H1 (cell line): ENCODE measurements around the gene RNF10. TPM values are rescaled to one million over a fixed set of nuclear protein-coding genes. Genes with fewer than 3 reads are reported as not detected.

Source experiments
- CTCF ChIA-PET: fragments of 300-600 bp; sonication (Branson Sonifier 250); formaldehyde crosslinking; loops from one replicate; lab custom pipeline; 2021; ENCODE audit not compliant: partially characterized antibody; lab: Charles Lee
- POLR2A ChIA-PET: fragments of 300-600 bp; sonication (Branson Sonifier 250); formaldehyde crosslinking; loops from one replicate; lab custom pipeline; 2021; ENCODE audit warnings: inconsistent platforms; ENCODE audit not compliant: partially characterized antibody; lab: Charles Lee
- DNase-seq, 2 experiments: peaks; one replicate each; pipeline versions ENCODE4 v3.0.0 to v3.0.0-alpha.2; 2010 to 2022; ENCODE audit warnings: low spot score in 2 of 2, low read depth in 1 of 2, mixed read lengths in 1 of 2
- FAIRE-seq: peaks from 2 replicates; lab custom pipeline; 2011; peaks lifted over from hg19 to GRCh38; lab: Jason Lieb, UNC
- H2AFZ ChIP-seq: 2 replicates; pipeline ENCODE4 v1.8.1; 2012; ENCODE audit warnings: low read length, inconsistent platforms
- H2AK5ac ChIP-seq: 2 replicates; pipeline ENCODE4 v1.6.1; 2013; ENCODE audit warnings: low read depth, low read length
- H2BK120ac ChIP-seq: replicated peaks from 2 replicates; pipeline ENCODE3; 2013; ENCODE audit warnings: low read depth, low read length, inconsistent platforms
- H2BK12ac ChIP-seq: 2 replicates; pipeline ENCODE4 v1.6.1; 2013; ENCODE audit warnings: low read depth, low read length
- H2BK15ac ChIP-seq: 2 replicates; pipeline ENCODE4 v1.6.1; 2013; ENCODE audit warnings: low read length
- H2BK20ac ChIP-seq: 2 replicates; pipeline ENCODE4 v1.6.1; 2013; ENCODE audit warnings: low read length
- H2BK5ac ChIP-seq: 2 replicates; pipeline ENCODE4 v1.6.1; 2013; ENCODE audit warnings: low read depth, low read length
- H3K14ac ChIP-seq: 2 replicates; pipeline ENCODE4 v1.6.1; 2013; ENCODE audit warnings: inconsistent platforms; ENCODE audit not compliant: insufficient read length
- H3K18ac ChIP-seq: 2 replicates; pipeline ENCODE4 v1.6.1; 2013; ENCODE audit warnings: low read length; ENCODE audit errors: extremely low read depth
- H3K23ac ChIP-seq: 2 replicates; pipeline ENCODE4 v1.6.1; 2013; ENCODE audit warnings: inconsistent platforms; ENCODE audit not compliant: insufficient read length
- H3K23me2 ChIP-seq: 2 replicates; pipeline ENCODE4 v1.6.1; 2013; ENCODE audit warnings: low read depth, low read length
- H3K27ac ChIP-seq: 2 replicates; pipeline ENCODE4 v1.6.1; 2011; ENCODE audit warnings: low read depth, low read length, inconsistent platforms
- H3K27me3 ChIP-seq, 4 experiments: replicated peaks in 1 of 4; 1 replicate in 1 of 4; 2 replicates in 3 of 4; pipeline versions ENCODE4 v1.6.1 to v1.8.1; 2011 to 2013; ENCODE audit warnings: low read length in 3 of 4, mild to moderate bottlenecking in 3 of 4, inconsistent platforms in 2 of 4, mixed read lengths in 2 of 4, moderate library complexity in 1 of 4; ENCODE audit not compliant: control insufficient read depth in 3 of 4, insufficient read depth in 3 of 4; ENCODE audit errors: extremely low read depth in 1 of 4
- H3K36me3 ChIP-seq, 4 experiments: 2 replicates each; pipeline versions ENCODE4 v1.6.1 to v1.8.1; 2011 to 2013; ENCODE audit warnings: mild to moderate bottlenecking in 4 of 4, low read length in 3 of 4, moderate library complexity in 2 of 4, control low read depth in 1 of 4, inconsistent platforms in 1 of 4; ENCODE audit not compliant: insufficient read depth in 4 of 4, control insufficient read depth in 2 of 4
- H3K4ac ChIP-seq: replicated peaks from 2 replicates; pipeline ENCODE3; 2013; ENCODE audit warnings: low read length, low read depth, mixed read lengths, inconsistent platforms; ENCODE audit not compliant: insufficient read length
- H3K4me1 ChIP-seq, 4 experiments: replicated peaks in 1 of 4; 1 replicate in 1 of 4; 2 replicates in 3 of 4; pipeline versions ENCODE4 v1.6.1 to v1.8.1; 2011 to 2013; ENCODE audit warnings: low read length in 3 of 4, inconsistent platforms in 2 of 4, mixed read lengths in 1 of 4; ENCODE audit not compliant: insufficient read depth in 4 of 4, control insufficient read depth in 3 of 4
- H3K4me2 ChIP-seq, 2 experiments: 2 replicates each; pipeline versions ENCODE4 v1.6.1 to v1.8.1; 2011 to 2013; ENCODE audit warnings: low read depth in 2 of 2, low read length in 2 of 2, control low read depth in 1 of 2, inconsistent platforms in 1 of 2, mild to moderate bottlenecking in 1 of 2; ENCODE audit not compliant: insufficient read depth in 1 of 2
- H3K4me3 ChIP-seq, 4 experiments: fragments of 200-600, 300-600 bp in 1 of 4; sonication (generic), shearing (Covaris generic), sonication (Bioruptor Twin) in 1 of 4; 2 replicates each; pipeline versions ENCODE4 v1.5.1 to v1.8.1; 2011 to 2016; ENCODE audit warnings: low read length in 4 of 4, low read depth in 3 of 4, control low read depth in 2 of 4, inconsistent platforms in 2 of 4, mild to moderate bottlenecking in 2 of 4, mixed read lengths in 1 of 4, moderate library complexity in 1 of 4; ENCODE audit not compliant: insufficient read depth in 2 of 4; ENCODE audit errors: extremely low read depth in 1 of 4
- H3K56ac ChIP-seq: replicated peaks from 2 replicates; pipeline ENCODE3; 2013; ENCODE audit warnings: low read depth, mild to moderate bottlenecking, mixed read lengths, low read length, inconsistent platforms; ENCODE audit not compliant: insufficient read length
- H3K79me1 ChIP-seq: 2 replicates; pipeline ENCODE4 v1.6.1; 2013; ENCODE audit warnings: low read depth, low read length, control low read depth
- H3K79me2 ChIP-seq, 2 experiments: 2 replicates each; pipeline versions ENCODE4 v1.6.1 to v1.8.1; 2012 to 2013; ENCODE audit warnings: low read length in 2 of 2, mild to moderate bottlenecking in 2 of 2, inconsistent platforms in 1 of 2; ENCODE audit not compliant: insufficient read depth in 2 of 2, control insufficient read depth in 1 of 2
- H3K9ac ChIP-seq, 4 experiments: replicated peaks in 1 of 4; 1 replicate in 1 of 4; 2 replicates in 3 of 4; pipeline versions ENCODE4 v1.6.1 to v1.8.1; 2011 to 2013; ENCODE audit warnings: low read depth in 3 of 4, low read length in 3 of 4, control low read depth in 2 of 4, mild to moderate bottlenecking in 2 of 4, moderate library complexity in 2 of 4, inconsistent platforms in 1 of 4; ENCODE audit errors: extremely low read depth in 1 of 4
- H3K9me3 ChIP-seq, 2 experiments: 2 replicates each; pipeline versions ENCODE4 v1.6.1 to v1.8.1; 2012 to 2013; ENCODE audit warnings: mild to moderate bottlenecking in 2 of 2, moderate library complexity in 2 of 2, control low read depth in 1 of 2, inconsistent platforms in 1 of 2, low read depth in 1 of 2, low read length in 1 of 2, mixed read lengths in 1 of 2; ENCODE audit not compliant: insufficient read depth in 2 of 2
- H4K20me1 ChIP-seq, 2 experiments: replicated peaks in 1 of 2; 2 replicates each; pipeline versions ENCODE3 to v1.8.1; 2011 to 2013; ENCODE audit warnings: inconsistent platforms in 2 of 2, low read length in 2 of 2, mild to moderate bottlenecking in 1 of 2; ENCODE audit not compliant: insufficient read depth in 2 of 2, control insufficient read depth in 1 of 2
- H4K5ac ChIP-seq: 2 replicates; pipeline ENCODE4 v1.6.1; 2013; ENCODE audit warnings: low read length, low read depth, mixed read lengths, inconsistent platforms; ENCODE audit not compliant: insufficient read length
- H4K8ac ChIP-seq: 2 replicates; pipeline ENCODE4 v1.8.0; 2013; ENCODE audit warnings: mild to moderate bottlenecking, moderate library complexity, low read length, inconsistent platforms; ENCODE audit not compliant: insufficient read depth; ENCODE audit errors: extremely low read depth
- H4K91ac ChIP-seq: replicated peaks from 2 replicates; pipeline ENCODE3; 2013; ENCODE audit warnings: low read length, mixed read lengths, inconsistent platforms; ENCODE audit not compliant: insufficient read length
- CEBPB ChIP-seq: IDR thresholded peaks from 2 replicates; pipeline ENCODE4 v1.6.1; 2012; ENCODE audit warnings: low read depth, low read length
- KDM1A ChIP-seq: fragments of 200-600, 300-600 bp; sonication (generic); IDR thresholded peaks from 2 replicates; pipeline ENCODE4 v1.7.1; 2016; ENCODE audit warnings: mild to moderate bottlenecking, low read length, borderline replicate concordance
- WGBS, 2 experiments: shearing (Covaris generic) in 1 of 2; methylation state at CpG; one replicate each; pipeline versions ENCODE4 v1.1.6 to v1.1.7; 2013 to 2015; ENCODE audit warnings: low lambda C conversion rate in 2 of 2, mixed read lengths in 2 of 2, inconsistent platforms in 1 of 2, low coverage in 1 of 2, missing lambda C conversion rate in 1 of 2; ENCODE audit not compliant: insufficient replicate concordance in 2 of 2, insufficient coverage in 1 of 2, insufficient read length in 1 of 2; ENCODE audit errors: extremely low coverage in 1 of 2, missing lambda C conversion rate in 1 of 2; 5-methylcytosine and 5-hydroxymethylcytosine counted together
- polyA plus RNA-seq, 7 experiments: library from polyadenylated mRNA; depleted of rRNA in 3 of 7; stranded (reverse) in 5 of 7; unstranded in 2 of 7; fragments of >200 nt in 5 of 7; fragments of 200-250 nt in 2 of 7; gene quantifications; 1 replicate in 5 of 7; 2 replicates in 1 of 7; 4 replicates in 1 of 7; pipeline versions ENCODE4 v1.2.1 to v1.2.3, GENCODE V29; 2011 to 2013; ENCODE audit warnings: missing spikeins in 2 of 7, mixed read lengths in 2 of 7
- total RNA-seq: library from RNA; stranded (reverse); fragmentation: NEBNext Ultra II Directional; extraction: Animal tissue kit (Norgen Biotek cat#: 25700); gene quantifications from 2 replicates; pipeline ENCODE4 v1.2.1, GENCODE V29; 2021
- TF ChIP-seq, protein P1 (sequence below): IDR thresholded peaks from 2 replicates; pipeline ENCODE4 v1.6.1; 2012; ENCODE audit warnings: inconsistent platforms
- TF ChIP-seq, protein P2 (sequence below), 3 experiments: IDR thresholded peaks; 1 replicate in 2 of 3; 2 replicates in 1 of 3; pipeline versions ENCODE4 v1.5.1 to v1.6.1; 2011; ENCODE audit warnings: low read length in 3 of 3, mild to moderate bottlenecking in 3 of 3, inconsistent platforms in 2 of 3, low read depth in 1 of 3, moderate library complexity in 1 of 3; ENCODE audit not compliant: insufficient read depth in 1 of 3; ENCODE audit errors: control extremely low read depth in 1 of 3

RNF10 gene
- total and polyA plus RNA-seq, 2 of the 8 experiments (the other 6 are each of a cell fraction or from before 2014, with no cell fraction given) = 71.6 to 171 TPM

DNA sequence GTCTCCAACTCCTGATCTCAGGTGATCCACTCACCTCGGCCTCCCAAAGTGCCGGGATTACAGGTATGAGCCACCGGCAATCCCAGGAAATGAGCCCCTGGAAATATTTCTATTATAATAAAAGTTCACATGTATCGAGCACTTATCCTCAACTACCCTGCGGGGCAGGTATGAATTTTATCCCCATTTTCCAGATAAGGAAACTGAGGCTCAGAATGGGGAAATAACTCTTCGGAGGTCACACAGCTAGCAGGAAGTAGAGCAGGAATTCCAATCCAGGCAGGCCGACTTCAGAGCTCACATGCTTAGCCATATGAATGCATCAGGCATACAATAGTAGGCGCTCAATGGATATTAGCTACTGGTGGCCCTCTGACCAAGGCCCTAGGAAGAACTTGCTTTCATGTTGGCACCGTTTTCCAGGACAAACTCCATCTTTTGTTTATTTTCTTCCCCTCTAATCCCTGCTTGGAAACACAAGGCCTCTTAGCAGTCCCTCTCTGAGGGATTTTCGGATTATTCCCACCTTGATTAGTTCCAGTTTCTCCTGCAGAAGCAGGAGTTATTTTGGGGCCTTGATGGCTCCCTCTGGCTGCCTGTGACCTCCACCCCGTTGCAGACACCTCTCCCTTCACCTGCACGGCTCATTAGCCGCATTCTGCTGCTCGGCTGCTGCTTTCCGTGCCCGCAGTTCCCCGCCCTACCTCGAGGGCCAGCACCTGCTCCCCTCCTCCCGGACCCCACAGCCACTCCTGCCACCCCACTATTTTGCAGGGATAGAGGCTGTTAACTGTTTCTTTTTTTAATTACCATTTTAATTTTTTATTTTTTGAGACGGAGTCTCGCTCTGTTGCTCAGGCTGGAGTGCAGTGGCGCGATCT is 65.8 kb downstream of the RNF10 start:
- Histone ChIP-seq H4K91ac (no peak overlapping the region), H3K14ac (no peak overlapping the region), H3K23ac (no peak overlapping the region), H2BK20ac (no peak overlapping the region), H2BK5ac (no peak overlapping the region), H3K9me3 (no peaks in the 10 kb centered on the region), H3K4me1 (peaks cover 0 to 5% (median 2%) of the 10 kb centered on the region in 4 experiments; a peak in 6 of 7 replicates), H2BK15ac (no peak overlapping the region), H4K20me1 (no peaks in the 10 kb centered on the region), H2AFZ (0 out of 2 replicates have a peak overlapping the region, but pooled peaks have one; percentile 63), H3K9ac (no peak overlapping the region), H2BK12ac (no peak overlapping the region), H3K27ac (no peak overlapping the region), H3K79me2 (no peaks in the 10 kb centered on the region), H2BK120ac (no peak overlapping the region), H3K36me3 (no peaks in the 10 kb centered on the region), H3K4me2 (no peak overlapping the region), H3K4ac (no peak overlapping the region), H3K56ac (no peak overlapping the region), H3K18ac (no peak overlapping the region), H4K8ac (no peak overlapping the region), H3K27me3 (no peaks in the 10 kb centered on the region), H3K23me2 (peaks cover 3% of the 10 kb centered on the region; the same call in 1 of the 2 replicates), H2AK5ac (no peak overlapping the region), H3K4me3 (no peak overlapping the region), H3K79me1 (no peaks in the 10 kb centered on the region), H4K5ac (no peak overlapping the region)
- TF ChIP-seq, protein P1, sequence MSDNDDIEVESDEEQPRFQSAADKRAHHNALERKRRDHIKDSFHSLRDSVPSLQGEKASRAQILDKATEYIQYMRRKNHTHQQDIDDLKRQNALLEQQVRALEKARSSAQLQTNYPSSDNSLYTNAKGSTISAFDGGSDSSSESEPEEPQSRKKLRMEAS = peak; percentile 28; the same call in 1 of the 2 replicates
- TF ChIP-seq, protein P2, sequence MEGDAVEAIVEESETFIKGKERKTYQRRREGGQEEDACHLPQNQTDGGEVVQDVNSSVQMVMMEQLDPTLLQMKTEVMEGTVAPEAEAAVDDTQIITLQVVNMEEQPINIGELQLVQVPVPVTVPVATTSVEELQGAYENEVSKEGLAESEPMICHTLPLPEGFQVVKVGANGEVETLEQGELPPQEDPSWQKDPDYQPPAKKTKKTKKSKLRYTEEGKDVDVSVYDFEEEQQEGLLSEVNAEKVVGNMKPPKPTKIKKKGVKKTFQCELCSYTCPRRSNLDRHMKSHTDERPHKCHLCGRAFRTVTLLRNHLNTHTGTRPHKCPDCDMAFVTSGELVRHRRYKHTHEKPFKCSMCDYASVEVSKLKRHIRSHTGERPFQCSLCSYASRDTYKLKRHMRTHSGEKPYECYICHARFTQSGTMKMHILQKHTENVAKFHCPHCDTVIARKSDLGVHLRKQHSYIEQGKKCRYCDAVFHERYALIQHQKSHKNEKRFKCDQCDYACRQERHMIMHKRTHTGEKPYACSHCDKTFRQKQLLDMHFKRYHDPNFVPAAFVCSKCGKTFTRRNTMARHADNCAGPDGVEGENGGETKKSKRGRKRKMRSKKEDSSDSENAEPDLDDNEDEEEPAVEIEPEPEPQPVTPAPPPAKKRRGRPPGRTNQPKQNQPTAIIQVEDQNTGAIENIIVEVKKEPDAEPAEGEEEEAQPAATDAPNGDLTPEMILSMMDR (IDR thresholded peaks at IDR 0.05; ENCODE audit: control extremely low read depth in 1 of 3, insufficient read depth in 1 of 3, low read depth in 1 of 3, low read length in 3 of 3) = peak in 1 of 3 experiments; percentile 31; a peak in 1 of 4 replicates
- peak; percentile 52; the same call in 1 of the 2 replicates for TF ChIP-seq KDM1A
- no peak for TF ChIP-seq CEBPB
- FAIRE-seq (no peak), DNase-seq (peak in 1 of 2 experiments; percentile 66)
- POLR2A ChIA-PET = interaction anchor here (0.7 to 1.1 kb wide), 2 partner anchors 19 to 20 kb away, joined by 3 to 4 read pairs; no protein-coding TSS in a partner anchor
- 83% methylated on average over 23 of the region's 23 CpGs; no CpG with 5 or more reads in 1 of the 2 experiments for WGBS, 2 experiments
- CTCF ChIA-PET = interaction anchor here (0.5 to 2.3 kb wide), 12 partner anchors 11 to 158 kb away, joined by 3 to 8 read pairs (median 4); partner anchors contain the start of gene POP5
